ENCODE measurements around the gene ERLIN1. TPM values are rescaled to one million over a fixed set of nuclear protein-coding genes. Genes with fewer than 3 reads are reported as not detected.

ERLIN1 gene
- total RNA-seq, 2 donors from 2014 or later, result 15.1 to 17.8 TPM

- H3K27me3 Mint-ChIP-seq (ENCODE audit: low read depth), result peaks cover 37% of the 10 kb centered on the region
- H3K4me1 Mint-ChIP-seq (ENCODE audit: low read depth), result peaks cover 12% of the 10 kb centered on the region
- no peak overlapping the region for H3K27ac Mint-ChIP-seq
- DNase-seq (no peak), ATAC-seq (replicated peaks in 1 of 2) (no peak)
- H3K36me3 Mint-ChIP-seq (ENCODE audit: insufficient read depth in 2 of 2), result no peaks in the 10 kb centered on the region
- no peaks in the 10 kb centered on the region for H3K9me3 Mint-ChIP-seq
- H3K4me3 Mint-ChIP-seq, result no peak overlapping the region
These were observed 65.3 kb downstream of the ERLIN1 start for GRCh38 chr10:100120550-100120949.

DNA sequence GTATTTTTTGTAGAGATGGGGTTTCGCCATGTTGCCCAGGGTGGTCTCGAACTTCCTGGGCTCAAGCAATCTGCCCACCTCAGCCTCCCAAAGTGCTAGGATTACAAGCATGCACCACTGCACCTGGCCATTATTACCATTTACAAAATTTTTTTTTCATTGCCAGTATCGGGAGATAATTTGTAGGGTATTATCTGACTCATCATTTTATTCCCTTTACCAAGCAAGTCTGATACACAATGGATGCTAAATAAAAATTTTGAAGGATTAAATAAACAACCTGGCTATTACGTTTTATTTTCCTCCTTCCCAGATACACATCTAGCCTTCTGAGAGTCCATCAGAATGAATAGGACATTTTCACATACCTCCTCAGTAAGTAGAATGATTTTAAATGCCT, 66.1 kb downstream of the ERLIN1 start:
- H3K27ac Mint-ChIP-seq, result no peak overlapping the region
- H3K4me1 Mint-ChIP-seq (ENCODE audit: low read depth), result peaks cover 12% of the 10 kb centered on the region
- no peak for ATAC-seq (replicated peaks in 1 of 2)
- H3K27me3 Mint-ChIP-seq (ENCODE audit: low read depth), result peaks cover 45% of the 10 kb centered on the region
- no peaks in the 10 kb centered on the region for H3K36me3 Mint-ChIP-seq (ENCODE audit: insufficient read depth in 2 of 2)
- H3K9me3 Mint-ChIP-seq, result no peaks in the 10 kb centered on the region
- H3K4me3 Mint-ChIP-seq, result no peak overlapping the region
- DNase-seq, result no peak

GRCh38 chr10:100114976-100115770, 70.7 kb downstream of the ERLIN1 start:
- Mint-ChIP-seq H3K27ac (no peak overlapping the region), H3K36me3 (ENCODE audit: insufficient read depth in 2 of 2) (no peaks in the 10 kb centered on the region), H3K4me3 (no peak overlapping the region), H3K4me1 (ENCODE audit: low read depth) (no peaks in the 10 kb centered on the region), H3K27me3 (ENCODE audit: low read depth) (peaks cover 44% of the 10 kb centered on the region), H3K9me3 (no peaks in the 10 kb centered on the region)
- ATAC-seq (replicated peaks in 1 of 2) (no peak), DNase-seq (no peak)

DNA sequence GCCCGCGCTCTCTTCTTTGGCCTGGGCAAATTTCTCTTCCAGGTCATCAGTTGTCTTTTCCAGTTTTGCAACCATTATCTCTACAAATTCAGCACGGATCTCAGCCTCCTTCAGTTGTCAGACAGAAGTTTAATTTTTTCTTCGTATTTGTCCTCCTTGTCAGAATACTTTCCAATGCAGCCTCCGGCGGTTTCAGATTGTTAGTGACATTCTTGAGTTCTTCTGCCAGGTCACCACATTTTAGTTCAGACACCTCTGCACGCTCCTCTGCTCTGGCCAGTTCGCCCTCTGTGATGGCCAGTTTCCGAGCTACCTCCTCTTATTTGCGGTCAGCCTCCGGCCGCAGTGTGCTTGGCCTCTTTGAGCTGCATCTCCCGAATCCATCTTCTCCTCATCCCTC, 71.4 kb downstream of the ERLIN1 start:
- DNase-seq, result no peak
- Mint-ChIP-seq H3K4me1 (ENCODE audit: low read depth) (no peaks in the 10 kb centered on the region), H3K36me3 (ENCODE audit: insufficient read depth in 2 of 2) (no peaks in the 10 kb centered on the region), H3K27ac (no peak overlapping the region), H3K4me3 (no peak overlapping the region), H3K27me3 (ENCODE audit: low read depth) (peaks cover 39% of the 10 kb centered on the region), H3K9me3 (no peaks in the 10 kb centered on the region)
- no peak for ATAC-seq (replicated peaks in 1 of 2)

- peak in 1 of 2 donors; percentile 23 for DNase-seq
- ATAC-seq (replicated peaks in 1 of 2), result peak in 1 of 2 donors; percentile 76
- H3K4me3 Mint-ChIP-seq, result no peak overlapping the region
- H3K27ac Mint-ChIP-seq, result no peak overlapping the region
- H3K27me3 Mint-ChIP-seq (ENCODE audit: low read depth), result peaks cover 17% of the 10 kb centered on the region
- H3K36me3 Mint-ChIP-seq (ENCODE audit: insufficient read depth in 2 of 2), result no peaks in the 10 kb centered on the region
- H3K4me1 Mint-ChIP-seq (ENCODE audit: low read depth), result no peaks in the 10 kb centered on the region
- H3K9me3 Mint-ChIP-seq, result peaks cover 0 to 3% of the 10 kb centered on the region in 2 donors
These were observed 76.2 kb downstream of the ERLIN1 start for GRCh38 chr10:100109670-100110069.

DNA sequence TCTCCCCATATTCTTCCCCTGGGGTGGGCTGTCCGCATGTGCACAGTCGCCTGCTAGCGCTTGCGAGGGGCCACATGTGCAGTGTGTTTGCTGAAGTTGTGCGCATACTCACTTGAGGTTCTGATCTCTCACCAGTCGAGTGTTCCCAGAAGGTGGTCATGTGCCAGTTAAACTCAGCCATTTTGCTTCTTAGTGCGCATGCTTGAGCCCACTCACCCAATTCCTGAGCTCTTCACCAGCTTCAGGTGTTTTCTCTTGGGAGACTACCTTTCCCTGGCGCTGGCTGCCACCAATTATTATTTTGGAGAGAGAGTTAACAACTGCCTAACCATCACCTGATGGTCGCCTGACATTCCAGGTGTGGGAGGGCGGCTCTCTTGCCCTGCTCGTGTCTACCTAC, 79.0 kb downstream of the ERLIN1 start:
- peaks cover 2 to 3% of the 10 kb centered on the region in 2 donors for H3K36me3 Mint-ChIP-seq (ENCODE audit: insufficient read depth in 2 of 2)

DNA sequence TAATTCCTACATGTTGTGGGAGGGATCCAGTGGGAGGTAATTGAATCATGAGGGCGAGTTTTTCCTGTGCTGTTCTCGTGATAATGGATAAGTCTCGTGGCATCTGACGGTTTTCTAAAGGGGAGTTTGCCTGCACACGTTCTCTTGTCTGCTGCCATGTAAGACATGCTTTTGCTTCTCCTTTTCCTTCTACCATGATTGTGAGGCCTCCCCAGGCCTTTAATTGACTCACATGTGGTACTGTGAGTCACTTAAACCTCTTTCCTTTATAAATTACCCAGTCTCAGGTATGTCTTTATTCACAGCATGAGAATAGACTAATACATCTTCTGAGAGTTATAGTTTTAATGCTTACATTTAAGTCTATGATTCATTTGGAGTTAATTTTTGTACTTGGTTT, 81.5 kb downstream of the ERLIN1 start:
- Mint-ChIP-seq H3K4me3 (no peak overlapping the region), H3K9me3 (peaks cover 3 to 4% of the 10 kb centered on the region in 2 donors), H3K36me3 (ENCODE audit: insufficient read depth in 2 of 2) (peaks cover 2 to 3% of the 10 kb centered on the region in 2 donors), H3K27ac (no peak overlapping the region), H3K27me3 (ENCODE audit: low read depth) (peaks cover 35% of the 10 kb centered on the region), H3K4me1 (ENCODE audit: low read depth) (no peaks in the 10 kb centered on the region)
- no peak for DNase-seq
- no peak for ATAC-seq (replicated peaks in 1 of 2)

More for the DNA sequence above, 79.0 kb downstream of the ERLIN1 start:
- Mint-ChIP-seq H3K4me1 (ENCODE audit: low read depth) (no peaks in the 10 kb centered on the region), H3K4me3 (no peak overlapping the region), H3K9me3 (peaks cover 3 to 4% of the 10 kb centered on the region in 2 donors), H3K27ac (no peak overlapping the region), H3K27me3 (ENCODE audit: low read depth) (peaks cover 16% of the 10 kb centered on the region)
- ATAC-seq (replicated peaks in 1 of 2) (no peak), DNase-seq (no peak)

DNA sequence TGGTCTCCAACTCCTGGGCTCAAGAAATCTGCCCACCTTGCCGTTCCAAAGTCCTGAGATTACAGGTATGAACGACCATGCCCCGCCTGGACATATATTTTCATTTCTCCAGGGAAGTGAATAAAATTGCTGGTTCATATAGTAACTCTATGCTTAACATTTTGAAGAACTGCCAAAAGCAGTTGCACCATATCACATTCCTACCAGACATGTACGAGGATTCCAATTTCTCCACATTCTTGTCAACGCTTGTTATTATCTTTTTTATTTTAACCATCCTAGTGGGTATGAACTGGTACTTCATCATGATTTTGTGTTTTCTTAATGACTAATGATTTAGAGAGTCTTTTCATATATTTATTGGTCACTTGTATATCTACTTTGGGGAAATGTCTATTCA, 82.2 kb downstream of the ERLIN1 start:
- Mint-ChIP-seq H3K27me3 (ENCODE audit: low read depth) (peaks cover 35% of the 10 kb centered on the region), H3K27ac (no peak overlapping the region), H3K9me3 (peaks cover 3 to 4% of the 10 kb centered on the region in 2 donors), H3K36me3 (ENCODE audit: insufficient read depth in 2 of 2) (peaks cover 2 to 3% of the 10 kb centered on the region in 2 donors), H3K4me3 (no peak overlapping the region), H3K4me1 (ENCODE audit: low read depth) (no peaks in the 10 kb centered on the region)
- ATAC-seq (replicated peaks in 1 of 2) (no peak), DNase-seq (no peak)

- peaks cover 2 to 3% of the 10 kb centered on the region in 2 donors for H3K36me3 Mint-ChIP-seq (ENCODE audit: insufficient read depth in 2 of 2)
- H3K9me3 Mint-ChIP-seq, result peaks cover 3 to 4% of the 10 kb centered on the region in 2 donors
- no peak for ATAC-seq (replicated peaks in 1 of 2)
- H3K27ac Mint-ChIP-seq, result no peak overlapping the region
- DNase-seq, result no peak
- no peak overlapping the region for H3K4me3 Mint-ChIP-seq
- H3K27me3 Mint-ChIP-seq (ENCODE audit: low read depth), result peaks cover 51% of the 10 kb centered on the region
- H3K4me1 Mint-ChIP-seq (ENCODE audit: low read depth), result no peaks in the 10 kb centered on the region
These were observed 84.4 kb downstream of the ERLIN1 start for GRCh38 chr10:100101192-100102076.

DNA sequence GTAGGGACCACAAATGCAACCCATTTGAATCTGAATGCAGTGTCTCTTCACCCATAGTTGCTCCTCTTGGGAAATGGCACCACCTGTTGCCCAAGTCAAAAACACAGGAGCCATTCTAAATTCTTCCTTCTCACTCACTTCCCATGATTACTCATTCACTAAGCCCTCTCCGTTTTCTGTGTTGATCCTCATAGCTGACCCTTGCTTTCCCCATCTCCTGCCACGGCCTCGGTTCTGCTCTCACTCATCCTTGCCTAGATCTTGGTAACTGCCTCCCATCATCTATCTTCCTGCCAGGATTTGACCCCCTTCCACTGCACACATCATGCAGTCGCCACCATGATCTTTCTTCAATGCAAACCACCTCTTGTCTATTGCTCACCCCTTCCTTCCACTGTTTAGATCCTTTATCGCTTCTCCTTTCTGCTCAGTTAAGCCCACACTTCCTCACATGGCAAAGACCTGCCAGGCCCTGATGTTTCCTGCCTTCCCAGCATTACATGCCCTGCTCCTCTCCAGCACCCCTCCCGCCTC, 85.1 kb downstream of the ERLIN1 start:
- peaks cover 2 to 3% of the 10 kb centered on the region in 2 donors for H3K36me3 Mint-ChIP-seq (ENCODE audit: insufficient read depth in 2 of 2)
- ATAC-seq (replicated peaks in 1 of 2) (no peak), DNase-seq (no peak)
- peaks cover 3 to 4% of the 10 kb centered on the region in 2 donors for H3K9me3 Mint-ChIP-seq
- H3K4me1 Mint-ChIP-seq (ENCODE audit: low read depth), result no peaks in the 10 kb centered on the region
- no peak overlapping the region for H3K27ac Mint-ChIP-seq
- peaks cover 51% of the 10 kb centered on the region for H3K27me3 Mint-ChIP-seq (ENCODE audit: low read depth)
- no peak overlapping the region for H3K4me3 Mint-ChIP-seq

Other genes with a start within 250 kb of the ERLIN1 start
- 1 to 10 TPM; 2.3 to 2.9 TPM for gene DNMBP, start 176.1 kb downstream of the ERLIN1 start, total RNA-seq
- not detected for gene CPN1, start 104.2 kb downstream of the ERLIN1 start, total RNA-seq
- 10 to 100 TPM; 25.0 to 26.6 TPM for gene CHUK, start 43.6 kb upstream of the ERLIN1 start, total RNA-seq
- 10 to 100 TPM; 54.4 to 73.1 TPM for gene CWF19L1, start 81.6 kb upstream of the ERLIN1 start, total RNA-seq
- gene BLOC1S2, start 100.7 kb upstream of the ERLIN1 start, total RNA-seq, result 100 to 1,000 TPM in 1 of 2 donors, 10 to 100 TPM in 1; 78.9 to 110 TPM
- gene PKD2L1, start 144.2 kb upstream of the ERLIN1 start, total RNA-seq, result under 1 TPM; 0.30 to 0.60 TPM
- gene SCD, start 161.2 kb upstream of the ERLIN1 start, total RNA-seq, result 10 to 100 TPM; 79.5 to 90.4 TPM